Dedifferentiated amniotic fluid mesenchymal stem cell (primary cell): Measurements from ENCODE around the gene INO80E.

ENCODE experiments used
- DNase-seq: peaks from one replicate; pipeline ENCODE4 v3.0.0-alpha.2; 2016; ENCODE audit errors: extremely low spot score

The INO80E gene

DNA sequence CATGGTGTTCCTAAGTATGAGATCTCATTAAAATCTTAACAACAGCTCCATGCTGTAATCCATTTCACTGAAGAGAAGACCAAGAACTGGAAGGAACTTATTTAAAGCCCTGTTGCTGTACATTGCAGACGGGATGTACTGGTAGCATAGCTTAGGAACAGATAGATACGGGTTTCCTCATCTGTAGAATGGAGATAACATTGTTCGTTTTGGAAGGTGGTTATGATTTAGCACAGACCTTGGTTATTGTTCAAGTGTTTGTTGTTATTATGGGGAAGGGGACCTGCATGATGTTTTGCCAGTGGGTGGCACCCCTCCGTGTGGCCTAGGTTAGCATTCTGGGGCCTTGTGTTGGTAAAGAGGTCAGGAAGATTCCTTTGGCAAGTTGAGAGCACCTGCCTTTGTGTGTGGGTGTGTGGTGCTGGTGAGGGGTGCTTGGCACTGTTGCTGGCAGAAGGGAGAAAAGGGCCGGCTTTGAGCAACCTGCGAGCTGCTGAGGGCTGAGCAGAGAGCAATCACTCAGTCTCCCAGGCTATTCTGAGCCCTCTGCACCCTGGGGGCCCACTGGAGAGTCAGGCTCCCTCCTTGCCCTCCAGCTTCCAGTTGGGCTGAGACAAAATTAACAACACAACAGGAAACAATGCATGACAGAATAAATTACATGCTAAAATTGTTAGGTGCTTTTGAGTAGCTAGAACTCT, 20.1 kb upstream of the INO80E start:
- DNase-seq: no peak

DNA sequence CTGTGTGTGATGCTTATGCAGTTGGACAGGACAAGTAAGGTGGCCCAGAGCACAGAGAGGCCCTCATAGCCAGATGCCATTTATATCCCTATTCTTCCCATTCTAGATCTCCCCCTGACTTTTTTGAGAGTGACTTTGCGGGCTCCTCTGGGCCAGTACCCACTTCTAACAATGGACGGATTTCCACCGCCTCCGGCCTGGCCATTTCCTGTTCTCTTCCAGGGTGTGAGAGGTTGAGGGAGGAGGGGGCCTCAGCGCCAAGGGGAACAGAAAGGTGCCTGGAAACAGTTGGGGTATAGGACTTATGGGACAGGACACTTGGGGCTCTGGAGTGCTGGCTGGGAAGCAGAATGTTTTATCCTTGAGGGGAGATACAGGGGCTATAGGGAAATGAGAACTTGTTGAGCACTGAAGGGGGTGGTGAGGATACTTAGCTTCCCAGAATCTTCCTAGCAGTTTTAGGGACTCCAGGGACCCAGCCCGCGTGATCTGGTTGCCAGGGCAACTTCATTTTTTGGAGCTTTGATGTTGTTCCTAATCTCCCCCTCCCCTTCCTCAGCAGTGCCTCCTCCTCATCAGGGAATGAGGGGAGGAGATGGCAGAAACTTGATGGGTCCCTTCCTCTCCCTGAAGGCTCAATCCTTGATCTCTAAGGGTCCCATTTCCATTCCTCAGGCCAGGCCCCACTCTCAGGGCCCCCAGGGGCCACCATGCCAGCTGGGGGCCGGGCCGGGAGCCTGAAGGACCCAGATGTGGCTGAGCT, 18.8 kb upstream of the INO80E start:
- no peak for DNase-seq

DNA sequence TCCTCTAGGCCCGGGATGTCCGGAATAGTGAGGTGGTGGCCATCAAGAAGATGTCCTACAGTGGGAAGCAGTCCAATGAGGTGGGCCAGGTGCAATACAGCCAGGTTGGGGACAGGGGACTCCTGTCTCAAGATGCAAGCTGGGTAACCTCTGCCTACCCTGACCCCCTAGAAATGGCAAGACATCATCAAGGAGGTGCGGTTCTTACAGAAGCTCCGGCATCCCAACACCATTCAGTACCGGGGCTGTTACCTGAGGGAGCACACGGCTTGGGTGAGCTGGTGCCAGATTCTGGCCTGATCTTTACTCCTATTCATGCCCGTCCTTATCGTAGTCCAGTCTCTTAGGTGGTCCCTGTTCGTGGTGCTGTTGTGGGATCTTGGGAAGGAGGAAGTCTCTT, 18.0 kb upstream of the INO80E start:
- DNase-seq: no peak

DNA sequence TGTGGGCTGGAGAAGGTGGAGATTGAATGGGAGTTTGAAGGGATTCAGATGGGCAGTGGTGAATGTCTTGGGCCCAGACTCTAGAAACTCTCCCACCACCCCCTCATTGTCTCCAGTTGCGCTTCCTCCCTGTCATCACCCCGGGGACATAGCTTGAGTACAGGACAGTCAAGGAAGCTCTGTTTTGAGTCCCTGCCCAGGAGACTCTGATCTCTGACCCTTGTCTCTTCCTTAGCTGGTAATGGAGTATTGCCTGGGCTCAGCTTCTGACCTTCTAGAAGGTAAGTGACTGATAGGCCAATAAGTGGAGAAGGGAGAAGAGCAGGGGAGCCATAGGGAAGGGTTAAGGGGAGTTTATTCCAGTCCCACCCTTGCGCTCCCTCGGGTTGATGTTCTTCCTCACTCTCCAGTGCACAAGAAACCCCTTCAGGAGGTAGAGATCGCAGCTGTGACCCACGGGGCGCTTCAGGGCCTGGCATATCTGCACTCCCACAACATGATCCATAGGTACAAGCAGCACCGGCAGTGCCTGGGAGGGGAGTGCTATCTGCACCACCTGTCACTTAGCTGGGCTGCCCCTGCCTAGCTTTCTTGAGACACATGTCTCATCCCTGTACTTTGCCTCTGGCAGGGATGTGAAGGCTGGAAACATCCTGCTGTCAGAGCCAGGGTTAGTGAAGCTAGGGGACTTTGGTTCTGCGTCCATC, 17.3 kb upstream of the INO80E start:
- no peak for DNase-seq

DNA sequence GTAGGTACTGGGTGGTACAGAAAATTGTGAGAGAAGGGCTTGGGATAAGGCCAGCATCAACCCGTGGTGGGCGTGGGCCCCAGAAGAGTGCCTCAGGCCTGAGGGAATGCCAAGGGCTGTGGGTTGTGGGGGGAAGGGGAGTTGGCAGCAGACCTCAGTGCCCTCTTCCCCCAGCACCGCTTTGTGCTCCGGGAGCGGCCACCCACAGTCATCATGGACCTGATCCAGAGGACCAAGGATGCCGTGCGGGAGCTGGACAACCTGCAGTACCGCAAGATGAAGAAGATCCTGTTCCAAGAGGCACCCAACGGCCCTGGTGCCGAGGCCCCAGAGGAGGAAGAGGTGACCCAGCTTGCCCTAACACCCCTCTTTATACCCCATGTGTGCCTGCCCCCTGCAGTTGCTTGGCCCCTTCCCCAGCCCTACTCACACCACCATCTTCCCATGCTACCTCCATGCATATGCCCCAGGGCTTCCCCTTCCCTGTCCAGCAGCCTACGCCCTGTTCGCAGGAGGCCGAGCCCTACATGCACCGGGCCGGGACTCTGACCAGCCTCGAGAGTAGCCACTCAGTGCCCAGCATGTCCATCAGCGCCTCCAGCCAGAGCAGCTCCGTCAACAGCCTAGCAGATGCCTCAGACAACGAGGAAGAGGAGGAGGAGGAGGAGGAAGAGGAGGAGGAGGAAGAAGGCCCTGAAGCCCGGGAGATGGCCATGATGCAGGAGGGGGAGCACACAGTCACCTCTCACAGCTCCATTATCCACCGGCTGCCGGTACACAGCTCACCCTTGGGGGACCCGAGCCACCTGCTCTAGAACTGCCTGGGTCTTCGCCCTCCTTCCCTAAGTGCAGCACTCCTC, 13.3 kb upstream of the INO80E start:
- DNase-seq: no peak

DNA sequence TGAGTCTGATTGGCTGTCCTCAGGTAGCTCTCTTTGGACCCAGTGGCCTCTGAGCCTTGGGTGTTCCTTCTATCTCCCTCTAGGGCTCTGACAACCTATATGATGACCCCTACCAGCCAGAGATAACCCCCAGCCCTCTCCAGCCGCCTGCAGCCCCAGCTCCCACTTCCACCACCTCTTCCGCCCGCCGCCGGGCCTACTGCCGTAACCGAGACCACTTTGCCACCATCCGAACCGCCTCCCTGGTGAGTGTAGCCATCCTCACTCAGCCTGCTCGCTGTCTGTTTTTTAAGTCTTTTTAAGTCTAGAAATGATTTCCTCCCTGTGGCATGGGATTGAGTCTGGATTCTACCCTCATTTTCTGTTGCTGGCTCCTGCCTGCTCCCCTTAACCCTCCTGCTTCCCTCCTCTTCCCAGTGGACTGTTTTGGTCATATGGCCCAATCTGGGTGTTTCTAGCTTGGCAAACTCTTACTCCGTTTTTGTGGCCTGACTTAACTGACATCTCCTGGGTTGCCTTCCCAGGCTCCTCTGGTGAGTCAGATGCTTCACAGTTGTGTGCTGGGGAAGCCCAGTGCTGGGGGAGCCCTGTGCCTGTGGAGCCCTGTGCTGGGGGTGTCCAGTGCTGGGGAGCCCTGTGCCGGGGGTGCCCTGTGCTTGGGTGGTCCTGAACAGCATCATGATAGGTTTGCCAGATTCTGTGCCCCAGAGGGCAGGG, 12.5 kb upstream of the INO80E start:
- DNase-seq: no peak

DNA sequence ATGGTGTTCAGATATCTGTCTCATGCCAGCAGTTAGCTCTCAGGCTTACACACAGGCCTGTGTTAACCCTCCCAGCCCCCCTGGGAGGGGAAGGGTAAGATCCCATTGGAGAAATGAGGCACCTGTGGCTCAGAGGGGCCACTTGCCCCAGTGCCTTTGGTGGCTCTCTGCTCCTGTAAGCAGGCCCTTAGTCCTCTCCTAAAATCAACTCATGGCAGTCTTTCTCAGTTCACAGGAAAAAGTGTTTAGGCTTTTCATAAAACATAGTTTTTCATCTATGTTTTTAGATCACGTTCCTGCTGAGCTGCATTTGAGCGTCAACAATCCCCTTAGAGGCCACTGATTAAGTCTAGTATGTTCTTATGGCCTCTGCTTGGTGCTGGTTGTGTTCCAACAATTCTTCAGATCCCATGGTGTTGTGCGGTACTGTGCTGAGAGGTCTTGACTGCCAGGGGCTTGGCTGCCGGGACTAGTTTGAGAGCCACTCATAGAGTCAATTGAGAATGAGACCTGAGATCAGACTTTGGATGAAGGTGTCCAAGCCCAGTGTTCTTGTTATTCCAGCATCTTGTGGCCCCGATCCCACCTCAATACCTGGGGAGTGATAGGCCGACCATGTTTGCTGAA, 11.8 kb upstream of the INO80E start:
- DNase-seq: no peak

DNA sequence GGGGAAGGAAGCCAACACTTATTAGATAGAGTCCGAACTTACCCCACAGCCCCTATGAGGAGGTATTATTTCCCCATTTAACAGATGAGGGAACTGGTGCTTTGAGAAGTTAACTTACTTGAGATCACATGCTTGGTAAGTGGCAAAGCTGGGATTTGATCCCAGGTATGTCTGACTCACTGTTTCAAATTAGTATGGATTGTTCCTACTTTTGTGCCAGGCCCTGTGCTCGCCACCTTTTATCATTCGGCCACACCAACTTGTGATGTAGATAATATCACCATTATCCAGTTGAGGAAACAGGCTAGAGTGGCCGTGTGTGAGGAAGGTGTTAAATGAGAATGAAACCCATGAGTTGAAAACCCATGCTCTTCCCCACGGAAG, 11.3 kb upstream of the INO80E start:
- DNase-seq: no peak

DNA sequence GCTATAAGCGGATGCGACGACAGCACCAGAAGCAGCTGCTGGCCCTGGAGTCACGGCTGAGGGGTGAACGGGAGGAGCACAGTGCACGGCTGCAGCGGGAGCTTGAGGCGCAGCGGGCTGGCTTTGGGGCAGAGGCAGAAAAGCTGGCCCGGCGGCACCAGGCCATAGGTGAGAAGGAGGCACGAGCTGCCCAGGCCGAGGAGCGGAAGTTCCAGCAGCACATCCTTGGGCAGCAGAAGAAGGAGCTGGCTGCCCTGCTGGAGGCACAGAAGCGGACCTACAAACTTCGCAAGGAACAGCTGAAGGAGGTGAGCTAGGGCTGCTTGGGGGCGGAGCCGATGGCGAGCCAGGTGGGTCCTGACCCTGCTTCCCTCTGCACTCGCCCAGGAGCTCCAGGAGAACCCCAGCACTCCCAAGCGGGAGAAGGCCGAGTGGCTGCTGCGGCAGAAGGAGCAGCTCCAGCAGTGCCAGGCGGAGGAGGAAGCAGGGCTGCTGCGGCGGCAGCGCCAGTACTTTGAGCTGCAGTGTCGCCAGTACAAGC, 10.7 kb upstream of the INO80E start:
- no peak for DNase-seq

DNA sequence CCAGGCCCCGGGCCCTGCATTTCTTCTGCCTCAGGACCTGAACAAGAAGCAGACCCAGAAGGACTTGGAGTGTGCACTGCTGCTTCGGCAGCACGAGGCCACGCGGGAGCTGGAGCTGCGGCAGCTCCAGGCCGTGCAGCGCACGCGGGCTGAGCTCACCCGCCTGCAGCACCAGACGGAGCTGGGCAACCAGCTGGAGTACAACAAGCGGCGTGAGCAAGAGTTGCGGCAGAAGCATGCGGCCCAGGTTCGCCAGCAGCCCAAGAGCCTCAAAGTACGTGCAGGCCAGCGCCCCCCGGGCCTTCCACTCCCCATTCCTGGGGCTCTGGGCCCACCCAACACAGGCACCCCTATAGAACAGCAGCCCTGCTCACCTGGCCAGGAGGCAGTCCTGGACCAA, 9.8 kb upstream of the INO80E start:
- DNase-seq: no peak

DNA sequence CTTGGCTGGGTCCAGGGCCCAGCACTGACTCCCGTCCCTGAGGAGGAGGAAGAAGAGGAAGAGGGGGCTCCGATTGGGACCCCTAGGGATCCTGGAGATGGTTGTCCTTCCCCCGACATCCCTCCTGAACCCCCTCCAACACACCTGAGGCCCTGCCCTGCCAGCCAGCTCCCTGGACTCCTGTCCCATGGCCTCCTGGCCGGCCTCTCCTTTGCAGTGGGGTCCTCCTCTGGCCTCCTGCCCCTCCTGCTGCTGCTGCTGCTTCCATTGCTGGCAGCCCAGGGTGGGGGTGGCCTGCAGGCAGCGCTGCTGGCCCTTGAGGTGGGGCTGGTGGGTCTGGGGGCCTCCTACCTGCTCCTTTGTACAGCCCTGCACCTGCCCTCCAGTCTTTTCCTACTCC, 9.1 kb upstream of the INO80E start:
- no peak for DNase-seq

DNA sequence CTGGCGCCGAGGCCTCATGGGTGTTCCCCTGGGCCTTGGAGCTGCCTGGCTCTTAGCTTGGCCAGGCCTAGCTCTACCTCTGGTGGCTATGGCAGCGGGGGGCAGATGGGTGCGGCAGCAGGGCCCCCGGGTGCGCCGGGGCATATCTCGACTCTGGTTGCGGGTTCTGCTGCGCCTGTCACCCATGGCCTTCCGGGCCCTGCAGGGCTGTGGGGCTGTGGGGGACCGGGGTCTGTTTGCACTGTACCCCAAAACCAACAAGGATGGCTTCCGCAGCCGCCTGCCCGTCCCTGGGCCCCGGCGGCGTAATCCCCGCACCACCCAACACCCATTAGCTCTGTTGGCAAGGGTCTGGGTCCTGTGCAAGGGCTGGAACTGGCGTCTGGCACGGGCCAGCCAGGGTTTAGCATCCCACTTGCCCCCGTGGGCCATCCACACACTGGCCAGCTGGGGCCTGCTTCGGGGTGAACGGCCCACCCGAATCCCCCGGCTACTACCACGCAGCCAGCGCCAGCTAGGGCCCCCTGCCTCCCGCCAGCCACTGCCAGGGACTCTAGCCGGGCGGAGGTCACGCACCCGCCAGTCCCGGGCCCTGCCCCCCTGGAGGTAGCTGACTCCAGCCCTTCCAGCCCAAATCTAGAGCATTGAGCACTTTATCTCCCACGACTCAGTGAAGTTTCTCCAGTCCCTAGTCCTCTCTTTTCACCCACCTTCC, 8.5 kb upstream of the INO80E start:
- DNase-seq: no peak

DNA sequence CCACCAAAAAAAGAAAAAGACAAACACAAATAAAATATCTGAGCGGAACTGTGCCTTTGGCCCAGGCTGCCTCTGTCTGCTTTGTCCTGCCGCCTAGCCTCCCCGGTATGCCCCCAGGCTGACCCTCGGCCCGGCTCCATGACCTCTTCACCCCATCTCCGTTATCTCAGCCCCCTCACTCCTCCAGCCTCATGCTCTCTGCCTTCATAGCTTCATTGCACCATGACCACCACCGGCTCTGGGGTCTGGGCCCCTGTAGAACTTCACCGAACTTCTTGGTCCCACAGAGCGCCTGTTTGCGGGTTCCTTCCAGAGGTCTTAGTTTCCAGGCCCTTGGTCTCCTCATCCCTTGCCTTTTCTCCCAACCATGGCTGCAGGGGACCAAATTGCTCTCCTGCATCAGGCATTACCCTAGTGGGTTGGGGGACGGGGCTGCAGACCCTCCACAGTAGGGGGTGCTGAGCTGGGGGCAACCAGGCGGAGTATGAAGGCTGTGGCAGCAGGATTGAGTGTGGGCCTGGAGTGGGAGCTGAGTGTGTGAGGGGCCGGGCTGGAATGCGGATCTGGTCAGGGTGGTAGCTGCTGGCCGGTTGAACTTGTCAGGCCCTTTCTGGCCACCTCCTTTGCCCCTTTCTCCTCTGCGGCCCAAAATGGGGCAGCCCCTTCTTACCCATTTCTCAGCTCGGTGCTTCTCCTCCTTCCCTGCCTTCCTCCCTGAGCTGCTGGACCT, 7.5 kb upstream of the INO80E start:
- DNase-seq: no peak

DNA sequence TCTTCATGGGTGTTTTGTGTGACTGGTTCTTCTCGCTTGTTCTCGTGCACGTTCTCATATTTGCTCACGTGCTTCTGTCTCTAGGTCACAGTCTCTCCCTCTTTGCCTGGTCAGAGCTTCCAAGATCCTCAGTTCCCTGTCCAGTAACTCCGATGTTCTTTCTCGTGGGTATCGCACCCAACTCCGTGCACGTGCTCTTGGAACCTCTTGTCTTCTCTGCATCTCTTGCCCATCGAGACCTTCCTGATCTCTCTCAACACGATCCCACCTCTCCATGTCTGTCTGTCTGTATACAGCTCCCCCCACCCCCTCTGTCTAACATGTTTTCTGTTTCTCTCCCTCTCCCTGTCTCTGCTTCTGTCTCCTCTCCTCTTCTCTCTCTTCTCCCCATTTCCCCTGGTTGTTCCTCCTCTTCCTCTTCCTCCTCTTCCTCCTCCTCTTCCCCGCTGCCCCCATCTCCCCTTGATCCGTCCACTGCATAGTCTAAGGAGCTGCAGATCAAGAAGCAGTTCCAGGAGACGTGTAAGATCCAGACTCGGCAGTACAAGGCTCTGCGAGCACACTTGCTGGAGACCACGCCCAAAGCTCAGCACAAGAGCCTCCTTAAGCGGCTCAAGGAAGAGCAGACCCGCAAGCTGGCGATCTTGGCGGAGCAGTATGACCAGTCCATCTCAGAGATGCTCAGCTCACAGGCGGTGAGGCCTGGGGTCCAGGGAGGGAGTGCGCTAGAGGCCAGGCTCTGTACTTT, 6.8 kb upstream of the INO80E start:
- DNase-seq: no peak

DNA sequence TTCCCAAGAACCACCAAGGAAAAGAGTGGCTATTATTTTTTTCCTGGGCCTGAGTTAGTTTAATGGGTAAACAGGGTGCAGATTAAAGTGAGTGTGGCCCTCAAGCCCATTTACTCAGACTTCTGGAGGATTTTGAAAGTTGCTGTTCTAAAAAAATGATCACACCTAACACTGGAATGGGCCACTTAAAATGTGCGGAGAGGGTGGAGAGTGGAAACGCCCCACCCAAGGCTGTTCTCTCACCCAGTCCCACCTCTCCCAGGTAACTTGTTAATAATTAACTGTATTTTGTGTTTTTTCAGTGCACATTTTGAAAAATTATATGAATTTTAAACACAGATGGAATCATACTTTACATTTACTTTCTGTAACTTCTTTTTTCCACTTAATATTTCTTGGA, 6.0 kb upstream of the INO80E start:
- no peak for DNase-seq

DNA sequence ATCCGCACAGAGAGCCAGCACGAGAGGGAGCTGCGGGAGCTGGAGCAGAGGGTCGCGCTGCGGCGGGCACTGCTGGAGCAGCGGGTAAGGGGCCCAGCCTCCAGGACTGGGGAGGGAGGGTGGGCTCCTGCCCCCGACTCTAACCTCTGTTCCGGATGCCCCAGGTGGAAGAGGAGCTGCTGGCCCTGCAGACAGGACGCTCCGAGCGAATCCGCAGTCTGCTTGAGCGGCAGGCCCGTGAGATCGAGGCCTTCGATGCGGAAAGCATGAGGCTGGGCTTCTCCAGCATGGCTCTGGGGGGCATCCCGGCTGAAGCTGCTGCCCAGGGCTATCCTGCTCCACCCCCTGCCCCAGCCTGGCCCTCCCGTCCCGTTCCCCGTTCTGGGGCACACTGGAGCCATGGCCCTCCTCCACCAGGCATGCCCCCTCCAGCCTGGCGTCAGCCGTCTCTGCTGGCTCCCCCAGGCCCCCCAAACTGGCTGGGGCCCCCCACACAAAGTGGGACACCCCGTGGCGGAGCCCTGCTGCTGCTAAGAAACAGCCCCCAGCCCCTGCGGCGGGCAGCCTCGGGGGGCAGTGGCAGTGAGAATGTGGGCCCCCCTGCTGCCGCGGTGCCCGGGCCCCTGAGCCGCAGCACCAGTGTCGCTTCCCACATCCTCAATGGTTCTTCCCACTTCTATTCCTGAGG, 5.0 kb upstream of the INO80E start:
- DNase-seq: no peak

DNA sequence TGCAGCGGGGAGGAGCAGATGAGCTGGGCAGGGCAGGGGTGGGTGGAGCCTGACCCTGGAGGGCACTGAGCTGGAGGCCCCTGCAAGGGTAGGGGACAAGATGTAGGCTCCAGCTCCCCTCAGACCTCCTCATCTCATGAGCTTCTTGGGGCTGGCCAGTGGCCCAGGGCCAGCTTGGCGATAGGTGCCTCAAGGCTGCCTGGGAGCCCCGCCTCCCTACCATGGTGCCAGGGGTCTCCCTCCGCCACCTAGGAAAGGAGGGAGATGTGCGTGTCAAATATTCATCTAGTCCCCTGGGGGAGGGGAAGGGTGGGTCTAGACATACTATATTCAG, 4.5 kb upstream of the INO80E start:
- no peak for DNase-seq

DNA sequence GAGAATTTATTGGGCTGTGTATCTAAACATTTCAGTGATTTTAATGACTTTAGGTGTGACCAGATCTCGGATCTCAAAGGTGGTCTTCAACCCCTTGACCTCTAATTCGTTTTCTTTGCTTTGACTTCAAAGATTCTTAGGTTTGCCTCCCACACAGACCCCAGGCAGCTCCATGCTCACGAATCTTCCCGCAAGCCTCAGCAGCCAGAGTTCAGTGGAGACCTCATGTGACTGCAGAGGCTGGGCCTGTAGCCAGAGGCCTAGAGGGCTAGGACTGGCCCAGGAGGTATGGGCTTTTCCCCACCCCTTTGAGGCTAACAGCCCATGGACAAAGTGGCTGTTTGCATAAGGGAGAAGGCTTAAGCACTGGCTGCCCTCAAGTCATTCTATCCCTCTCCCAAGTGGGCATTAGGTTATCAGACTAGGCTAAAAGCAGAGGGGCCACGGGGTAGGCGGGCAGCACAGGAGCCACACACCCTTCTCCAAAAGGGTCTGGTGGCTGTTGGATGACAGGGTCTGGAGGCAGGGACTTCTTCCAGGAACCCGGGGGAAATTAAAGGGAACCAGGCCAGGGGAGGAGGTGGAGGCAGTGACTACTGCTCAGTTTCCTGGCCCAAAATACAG, 3.6 kb upstream of the INO80E start:
- no peak for DNase-seq
